Type B pancreatic cell (in vitro differentiated cells): ENCODE measurements around the gene TMEM143. TPM values are rescaled to one million over a fixed set of nuclear protein-coding genes. Genes with fewer than 3 reads are reported as not detected.

ENCODE experiments used
- DNase-seq: peaks from one replicate; pipeline ENCODE4 v3.0.0; 2021; ENCODE audit warnings: mixed read lengths; ENCODE audit not compliant: unreplicated experiment; ENCODE audit errors: extremely low spot score
- H3K27ac Mint-ChIP-seq: 2 replicates; pipeline ENCODE4 v1.8.0; 2021; ENCODE audit warnings: mild to moderate bottlenecking, mixed read lengths
- H3K27me3 Mint-ChIP-seq: 2 replicates; pipeline ENCODE4 v1.8.0; 2021; ENCODE audit warnings: mixed read lengths
- H3K36me3 Mint-ChIP-seq: 2 replicates; pipeline ENCODE4 v1.8.0; 2021; ENCODE audit warnings: mixed read lengths
- H3K4me1 Mint-ChIP-seq: one replicate; pipeline ENCODE4 v1.8.0; 2021; ENCODE audit warnings: mixed read lengths; ENCODE audit not compliant: unreplicated experiment
- H3K4me3 Mint-ChIP-seq: 2 replicates; pipeline ENCODE4 v1.8.0; 2021; ENCODE audit warnings: mild to moderate bottlenecking, mixed read lengths
- H3K9me3 Mint-ChIP-seq: 2 replicates; pipeline ENCODE4 v1.8.0; 2021; ENCODE audit warnings: mixed read lengths
- CTCF ChIP-seq: fragments of 200-600 bp; sonication (generic); conservative IDR thresholded peaks from 2 replicates; pipeline ENCODE4 v1.5.0; 2021; ENCODE audit warnings: antibody characterized with exemption, mild to moderate bottlenecking
- total RNA-seq: library from RNA; stranded (reverse); gene quantifications from 2 replicates; pipeline ENCODE4 v1.2.1, GENCODE V29; 2021; ENCODE audit warnings: low replicate concordance

TMEM143 gene
- total RNA-seq, 1 donor from 2014 or later = 12.8 TPM

DNA sequence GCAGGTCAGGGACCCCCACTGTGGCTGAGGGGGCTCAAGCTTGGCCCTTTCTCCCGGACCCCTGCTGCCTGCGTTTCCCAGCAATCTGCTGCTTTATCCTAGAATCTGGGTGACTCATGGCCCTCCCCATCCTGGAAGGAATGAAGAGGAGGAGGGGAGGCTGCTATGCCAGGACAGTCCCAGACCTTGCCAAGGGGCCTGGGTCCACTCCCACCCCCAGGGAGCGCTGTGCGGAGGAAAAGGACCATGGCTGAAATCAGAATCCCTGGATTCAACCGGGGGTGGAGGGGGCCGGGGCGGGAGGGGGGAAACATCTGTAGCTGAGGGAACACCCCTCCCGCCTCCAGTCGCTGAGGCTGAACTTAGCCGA is 73.4 kb downstream of the TMEM143 start:
- no peak overlapping the region for H3K4me3 Mint-ChIP-seq
- peaks cover 11% of the 10 kb centered on the region for H3K9me3 Mint-ChIP-seq
- H3K27me3 Mint-ChIP-seq = peaks cover 7% of the 10 kb centered on the region
- peaks cover 19% of the 10 kb centered on the region for H3K36me3 Mint-ChIP-seq
- DNase-seq = no peak
- TF ChIP-seq CTCF = peak; percentile 50
- no peak overlapping the region for H3K27ac Mint-ChIP-seq
- no peaks in the 10 kb centered on the region for H3K4me1 Mint-ChIP-seq

DNA sequence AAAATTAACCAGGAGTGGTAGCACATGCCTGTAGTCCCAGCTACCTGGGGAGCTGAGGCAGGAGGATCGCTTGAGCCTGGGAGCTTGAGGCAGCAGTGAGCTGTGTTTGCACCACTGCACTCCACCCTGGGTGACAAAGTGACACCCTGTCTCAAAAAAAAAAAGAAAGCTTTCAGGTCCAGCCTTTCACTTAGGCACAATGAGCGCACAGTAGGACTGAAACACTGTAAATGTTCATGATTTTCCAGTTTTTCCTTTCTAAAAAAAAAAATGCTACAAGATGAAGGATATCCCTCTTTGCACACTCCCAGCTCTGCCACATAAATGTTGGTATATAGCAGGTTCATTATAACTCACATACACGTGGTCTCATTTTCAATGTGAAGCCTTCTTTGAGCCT is 76.0 kb downstream of the TMEM143 start:
- TF ChIP-seq CTCF = no peak
- H3K27ac Mint-ChIP-seq = no peak overlapping the region
- H3K4me1 Mint-ChIP-seq = peaks cover 6% of the 10 kb centered on the region
- no peak overlapping the region for H3K4me3 Mint-ChIP-seq
- DNase-seq = no peak
- H3K27me3 Mint-ChIP-seq = peaks cover 7% of the 10 kb centered on the region
- H3K36me3 Mint-ChIP-seq = peaks cover 37% of the 10 kb centered on the region
- H3K9me3 Mint-ChIP-seq = peaks cover 15% of the 10 kb centered on the region

DNA sequence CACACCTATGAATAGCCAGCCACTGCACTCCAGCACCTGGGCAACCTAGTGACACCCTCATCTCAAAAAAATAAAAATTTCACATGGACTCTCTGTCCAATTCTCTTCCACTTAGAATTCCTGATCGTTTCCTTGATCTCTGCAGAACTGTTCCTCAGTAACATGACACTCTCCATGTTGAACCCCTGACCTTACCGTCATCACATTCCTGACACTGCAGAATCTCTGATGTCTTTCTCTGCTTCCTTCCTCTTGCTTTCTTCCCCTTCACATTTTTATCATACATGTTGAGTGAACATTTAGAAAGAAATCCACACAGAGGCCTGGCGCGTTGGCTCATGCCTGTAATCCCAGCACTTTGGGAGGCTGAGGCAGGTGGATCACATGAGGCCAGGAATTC is 78.8 kb downstream of the TMEM143 start:
- H3K9me3 Mint-ChIP-seq = peaks cover 15% of the 10 kb centered on the region
- peaks cover 37% of the 10 kb centered on the region for H3K36me3 Mint-ChIP-seq
- no peaks in the 10 kb centered on the region for H3K27me3 Mint-ChIP-seq
- DNase-seq = no peak
- no peak for TF ChIP-seq CTCF
- peaks cover 6% of the 10 kb centered on the region for H3K4me1 Mint-ChIP-seq
- H3K27ac Mint-ChIP-seq = no peak overlapping the region
- no peak overlapping the region for H3K4me3 Mint-ChIP-seq

- Mint-ChIP-seq H3K4me1 (peaks cover 6% of the 10 kb centered on the region), H3K9me3 (peaks cover 15% of the 10 kb centered on the region), H3K4me3 (no peak overlapping the region), H3K27me3 (no peaks in the 10 kb centered on the region), H3K27ac (no peak overlapping the region), H3K36me3 (peaks cover 37% of the 10 kb centered on the region)
- no peak for TF ChIP-seq CTCF
- DNase-seq = no peak
Observed at GRCh38 chr19:48283908-48284307, 79.8 kb downstream of the TMEM143 start.

Other genes with a start within 250 kb of the TMEM143 start
- 48.4 and 84.9 TPM in 2 replicates for gene LIG1, start 193.6 kb downstream of the TMEM143 start, total RNA-seq
- gene ZSWIM9, start 193.3 kb downstream of the TMEM143 start, total RNA-seq = 6.7 and 10.7 TPM in 2 replicates
- 21.9 and 50.4 TPM in 2 replicates for gene CARD8, start 108.0 kb downstream of the TMEM143 start, total RNA-seq
- 1.5 and 7.4 TPM in 2 replicates for gene ZNF114, start 93.9 kb downstream of the TMEM143 start, total RNA-seq
- gene EMP3, start 38.4 kb downstream of the TMEM143 start, total RNA-seq = 3.8 and 47.8 TPM in 2 replicates
- gene SYNGR4, start 427 bp upstream of the TMEM143 start, total RNA-seq = not detected in 2 replicates
- 227 and 245 TPM in 2 replicates for gene KDELR1, start 27.6 kb upstream of the TMEM143 start, total RNA-seq
- gene GRIN2D, start 29.7 kb upstream of the TMEM143 start, total RNA-seq = 0.45 and 0.58 TPM in 2 replicates
- 37.2 and 44.0 TPM in 2 replicates for gene GRWD1, start 82.0 kb upstream of the TMEM143 start, total RNA-seq
- gene KCNJ14, start 91.6 kb upstream of the TMEM143 start, total RNA-seq = 1.8 TPM in 2 replicates
- gene CYTH2, start 105.4 kb upstream of the TMEM143 start, total RNA-seq = 115 and 139 TPM in 2 replicates
- 12.2 and 21.6 TPM in 2 replicates for gene LMTK3, start 147.9 kb upstream of the TMEM143 start, total RNA-seq
- gene SULT2B1, start 188.2 kb upstream of the TMEM143 start, total RNA-seq = 0.77 and 5.3 TPM in 2 replicates
- not detected in 2 replicates for gene SPACA4, start 242.8 kb upstream of the TMEM143 start, total RNA-seq